ENCODE data around the gene AXL.

DNA sequence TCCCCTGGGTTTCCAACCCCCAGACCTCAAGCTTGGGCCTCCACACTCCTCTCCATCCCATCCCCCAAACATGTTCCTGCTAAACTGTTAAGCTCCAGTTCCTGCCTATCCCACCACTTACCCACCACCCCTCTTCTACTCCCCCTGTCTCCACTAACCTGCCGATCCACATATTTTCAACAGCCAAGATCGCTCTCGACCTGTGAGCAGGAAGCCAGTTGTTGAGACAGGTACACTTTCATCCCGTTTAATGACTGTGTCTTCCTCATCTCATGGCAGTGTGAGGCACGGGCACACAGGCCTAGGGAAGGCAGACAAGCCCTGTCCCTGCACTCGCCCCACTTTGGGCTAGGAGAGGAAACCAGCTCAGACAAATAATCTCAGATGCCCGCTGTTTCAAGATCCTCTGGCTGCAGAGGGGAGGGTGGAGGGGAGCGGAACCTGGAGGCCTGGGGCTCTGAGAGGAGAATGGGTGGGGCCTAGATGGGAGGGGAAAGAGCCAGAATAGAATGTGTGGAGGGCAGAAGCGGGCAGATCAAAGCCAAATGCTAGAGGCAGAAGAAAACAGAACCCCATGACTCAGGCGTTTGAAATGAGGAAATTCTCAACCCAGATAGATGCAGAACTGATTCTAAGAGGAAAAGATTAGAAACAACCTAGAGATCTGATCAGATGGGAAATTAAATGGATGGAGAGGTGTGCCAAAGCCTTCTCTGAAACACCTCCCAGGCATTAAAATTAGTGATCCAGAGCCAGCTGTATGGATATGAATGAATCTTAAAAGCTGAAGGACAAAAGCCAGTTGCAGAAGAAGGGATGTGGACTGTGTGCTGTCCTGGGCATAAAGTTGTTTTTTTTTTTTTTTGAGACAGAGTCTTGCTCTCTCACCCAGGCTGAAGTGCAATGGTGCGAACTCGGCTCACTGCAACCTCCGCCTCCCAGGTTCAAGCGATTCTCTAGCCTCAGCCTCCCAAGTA lies 42.9 kb upstream of the AXL start:
- TF ChIP-seq EZH2phosphoT487 (IDR thresholded peaks at IDR 0.05; ENCODE audit: insufficient read depth, low read depth) = no peak
- TF ChIP-seq EZH2 (IDR thresholded peaks at IDR 0.05; ENCODE audit: insufficient read depth, poor library complexity, severe bottlenecking) = no peak

Measured in GM23248 (cell line).